Ishikawa (cell line): ENCODE data around the gene ADAMTSL1.

Source experiments
- CEBPB ChIP-seq: IDR thresholded peaks from 2 replicates; pipeline ENCODE4 v1.6.1; 2012
- CREB1 ChIP-seq: IDR thresholded peaks from 2 replicates; pipeline ENCODE4 v1.6.1; 2012; ENCODE audit warnings: low read depth
- EGR1 ChIP-seq: IDR thresholded peaks from 2 replicates; pipeline ENCODE4 v1.6.1; 2012
- EP300 ChIP-seq: IDR thresholded peaks from 2 replicates; pipeline ENCODE4 v1.6.1; 2012; ENCODE audit warnings: borderline replicate concordance
- FOXM1 ChIP-seq: IDR thresholded peaks from 2 replicates; pipeline ENCODE4 v1.6.1; 2012; ENCODE audit warnings: low read depth, borderline replicate concordance
- NFIC ChIP-seq: IDR thresholded peaks from 2 replicates; pipeline ENCODE4 v1.6.1; 2012
- RAD21 ChIP-seq: IDR thresholded peaks from 2 replicates; pipeline ENCODE4 v1.6.1; 2012; ENCODE audit warnings: low read depth
- REST ChIP-seq: IDR thresholded peaks from 2 replicates; pipeline ENCODE4 v1.6.1; 2012; ENCODE audit warnings: low read depth, mild to moderate bottlenecking
- TAF1 ChIP-seq: IDR thresholded peaks from 2 replicates; pipeline ENCODE4 v1.6.1; 2012; ENCODE audit warnings: low read depth, mild to moderate bottlenecking
- TCF12 ChIP-seq: IDR thresholded peaks from 2 replicates; pipeline ENCODE4 v1.6.1; 2012; ENCODE audit warnings: low read depth
- TEAD4 ChIP-seq: IDR thresholded peaks from 2 replicates; pipeline ENCODE4 v1.6.1; 2012
- USF1 ChIP-seq: IDR thresholded peaks from 2 replicates; pipeline ENCODE4 v1.6.1; 2012
- YY1 ChIP-seq: IDR thresholded peaks from 2 replicates; pipeline ENCODE4 v1.6.1; 2012; ENCODE audit warnings: low read depth
- ZBTB7A ChIP-seq: IDR thresholded peaks from 2 replicates; pipeline ENCODE4 v1.6.1; 2012; ENCODE audit warnings: low read depth
- TF ChIP-seq, protein P1 (sequence below): IDR thresholded peaks from 2 replicates; pipeline ENCODE4 v1.6.1; 2012

ADAMTSL1 gene

DNA sequence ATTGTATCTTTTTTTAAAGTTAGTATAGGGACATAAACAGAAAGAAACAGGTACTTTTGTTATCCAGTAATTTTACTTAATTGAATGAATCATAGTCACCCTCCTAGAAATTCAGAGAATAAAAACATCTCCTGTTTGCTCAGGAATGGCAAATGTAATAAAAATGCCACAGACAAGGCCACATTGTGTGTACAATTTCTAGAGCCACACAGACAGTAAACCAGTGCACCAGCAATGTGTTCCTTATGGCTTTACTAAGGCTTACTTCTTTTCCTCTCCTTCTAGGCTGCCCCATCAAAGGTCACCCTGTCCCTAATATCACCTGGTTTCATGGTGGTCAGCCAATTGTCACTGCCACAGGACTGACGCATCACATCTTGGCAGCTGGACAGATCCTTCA, 413.6 kb downstream of the ADAMTSL1 start:
- no peak for TF ChIP-seq TAF1
- TF ChIP-seq EP300: no peak
- no peak for TF ChIP-seq TEAD4
- no peak for TF ChIP-seq RAD21
- no peak for TF ChIP-seq YY1
- no peak for TF ChIP-seq ZBTB7A
- TF ChIP-seq USF1: no peak
- no peak for TF ChIP-seq CEBPB
- no peak for TF ChIP-seq REST
- no peak for TF ChIP-seq CREB1
- no peak for TF ChIP-seq NFIC
- no peak for TF ChIP-seq FOXM1
- TF ChIP-seq EGR1: no peak
- no peak for TF ChIP-seq TCF12
- TF ChIP-seq, protein P1, sequence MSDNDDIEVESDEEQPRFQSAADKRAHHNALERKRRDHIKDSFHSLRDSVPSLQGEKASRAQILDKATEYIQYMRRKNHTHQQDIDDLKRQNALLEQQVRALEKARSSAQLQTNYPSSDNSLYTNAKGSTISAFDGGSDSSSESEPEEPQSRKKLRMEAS: no peak

GRCh38 chr9:18888290-18888689, 414.3 kb downstream of the ADAMTSL1 start:
- no peak for TF ChIP-seq EGR1
- no peak for TF ChIP-seq CEBPB
- no peak for TF ChIP-seq TCF12
- no peak for TF ChIP-seq TAF1
- TF ChIP-seq EP300: no peak
- no peak for TF ChIP-seq FOXM1
- TF ChIP-seq USF1: no peak
- no peak for TF ChIP-seq YY1
- no peak for TF ChIP-seq NFIC

- TF ChIP-seq CEBPB (no peak), EP300 (no peak), NFIC (no peak), ZBTB7A (no peak), USF1 (no peak), REST (no peak), FOXM1 (no peak), TEAD4 (no peak), CREB1 (no peak), YY1 (no peak), RAD21 (no peak), EGR1 (no peak), TAF1 (no peak), TCF12 (no peak)
- TF ChIP-seq, protein P1: no peak
Observed at GRCh38 chr9:18889550-18889949, 415.6 kb downstream of the ADAMTSL1 start.

GRCh38 chr9:18890372-18890771, 416.4 kb downstream of the ADAMTSL1 start:
- no peak for TF ChIP-seq EGR1
- TF ChIP-seq TCF12: no peak

GRCh38 chr9:18891946-18892670, 418.2 kb downstream of the ADAMTSL1 start:
- TF ChIP-seq REST: no peak
- TF ChIP-seq NFIC: no peak
- TF ChIP-seq TCF12: no peak
- no peak for TF ChIP-seq FOXM1
- TF ChIP-seq EGR1: no peak
- TF ChIP-seq ZBTB7A: no peak
- TF ChIP-seq, protein P1: no peak
- no peak for TF ChIP-seq CREB1
- TF ChIP-seq TEAD4: no peak
- TF ChIP-seq TAF1: no peak
- TF ChIP-seq EP300: no peak
